Measurements from ENCODE around the gene ABHD17B.

- TF ChIP-seq CTCF (IDR thresholded peaks at IDR 0.05) = no peak
- no peak for TF ChIP-seq POLR2A (IDR thresholded peaks at IDR 0.05)
Measured at GRCh38 chr9:71876106-71876505, 34.9 kb downstream of the ABHD17B start.
